ENCODE data around the gene STK39. TPM values are rescaled to one million over a fixed set of nuclear protein-coding genes. Genes with fewer than 3 reads are reported as not detected.

The STK39 gene
- total and polyA plus RNA-seq, 2 of the 4 experiments (the other 2 are of a cell fraction) = 11.8 to 16.4 TPM

DNA sequence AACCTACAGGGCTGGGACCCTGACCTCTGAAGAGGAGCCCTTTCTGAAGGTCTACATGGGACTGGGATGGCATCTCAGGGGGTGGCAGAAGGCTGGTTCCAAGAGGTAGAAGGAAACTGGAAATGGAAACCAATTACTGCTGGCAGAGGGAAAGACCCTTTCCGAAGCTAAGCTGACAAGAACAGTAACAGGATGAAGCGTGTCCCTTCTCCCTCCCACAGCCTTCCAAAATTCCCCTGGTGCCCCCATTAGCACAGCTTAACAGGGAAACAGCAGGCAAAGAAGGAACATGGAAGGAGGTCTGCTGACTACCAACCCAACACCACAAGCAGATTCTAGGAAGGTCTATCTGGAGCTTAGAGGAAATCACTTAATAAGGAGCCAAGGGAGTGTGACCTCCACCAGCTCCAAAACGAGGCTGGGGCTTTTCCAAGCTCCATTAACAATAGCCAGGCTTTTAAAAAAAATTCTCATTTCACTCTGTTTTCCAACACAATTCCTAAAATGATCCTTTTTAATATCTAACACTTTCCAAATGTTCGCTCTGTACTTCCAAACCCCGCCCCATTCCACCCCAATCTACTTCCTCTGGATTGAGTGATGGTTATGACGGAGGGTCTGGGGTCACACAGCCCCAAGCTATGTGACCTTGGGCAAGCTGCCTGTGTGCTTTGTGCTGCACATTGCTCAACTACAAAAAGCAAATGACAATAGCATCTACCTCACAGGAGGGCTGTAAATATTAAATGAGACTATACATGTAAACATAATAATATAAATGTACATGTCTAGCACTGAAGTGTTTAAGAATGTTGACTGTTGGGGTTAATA lies 55.2 kb downstream of the STK39 start (continued):
- TF ChIP-seq CTCF (conservative IDR thresholded peaks at IDR 0.05; ENCODE audit: low read depth, low read length) (no peak), BHLHE40 (IDR thresholded peaks at IDR 0.05; ENCODE audit: low read depth, low read length) (no peak), RFX5 (IDR thresholded peaks at IDR 0.05; ENCODE audit: low read depth, low read length) (no peak)
